HepG2 (cell line): ENCODE data around the gene TBC1D24. TPM values are rescaled to one million over a fixed set of nuclear protein-coding genes. Genes with fewer than 3 reads are reported as not detected.

Experiments used
- GFI1 ChIP-seq: sonication (generic); formaldehyde crosslinking; IDR thresholded peaks from 2 replicates; pipeline ENCODE4 v1.5.0; 2020; ENCODE audit warnings: missing genetic modification reagents, mild to moderate bottlenecking, borderline replicate concordance
- HNRNPLL ChIP-seq: fragments of 200-400 bp; formaldehyde crosslinking; IDR thresholded peaks from 2 replicates; pipeline ENCODE4 v1.6.1; 2017; ENCODE audit warnings: mild to moderate bottlenecking, low read depth, low read length; ENCODE audit not compliant: poor library complexity, severe bottlenecking
- HNRNPUL1 ChIP-seq: fragments of 200-400 bp; formaldehyde crosslinking; IDR thresholded peaks from 2 replicates; pipeline ENCODE4 v1.6.1; 2017; ENCODE audit warnings: low read depth, mild to moderate bottlenecking, low read length, moderate library complexity
- PHB2 ChIP-seq: fragments of 450-650 bp; IDR thresholded peaks from 2 replicates; pipeline ENCODE4 v1.6.1; 2018; ENCODE audit not compliant: partially characterized antibody
- RAD51 ChIP-seq: fragments of 450-650 bp; IDR thresholded peaks from 2 replicates; pipeline ENCODE4 v1.6.1; 2016; ENCODE audit warnings: borderline replicate concordance
- TAF15 ChIP-seq: fragments of 200-400 bp; formaldehyde crosslinking; IDR thresholded peaks from one replicate; pipeline ENCODE4 v1.6.1; 2018; ENCODE audit warnings: mild to moderate bottlenecking, low read depth, low read length; ENCODE audit not compliant: poor library complexity, severe bottlenecking
- ZNF329 ChIP-seq: sonication (generic); formaldehyde crosslinking; IDR thresholded peaks from 2 replicates; pipeline ENCODE4 v1.9.0; 2021; ENCODE audit warnings: low read depth, mild to moderate bottlenecking, missing genetic modification reagents
- ZNF431 ChIP-seq: sonication (generic); formaldehyde crosslinking; IDR thresholded peaks from 2 replicates; pipeline ENCODE4 v1.9.0; 2022; ENCODE audit warnings: missing genetic modification reagents, low read depth, mild to moderate bottlenecking, borderline replicate concordance
- ZNF552 ChIP-seq: sonication (generic); formaldehyde crosslinking; IDR thresholded peaks from 2 replicates; pipeline ENCODE4 v1.9.0; 2022; ENCODE audit warnings: missing genetic modification reagents, mild to moderate bottlenecking, borderline replicate concordance
- ZNF761 ChIP-seq: sonication (generic); formaldehyde crosslinking; conservative IDR thresholded peaks from 2 replicates; pipeline ENCODE4 v1.4.0; 2020; ENCODE audit warnings: mild to moderate bottlenecking, missing genetic modification reagents
- ZNF891 ChIP-seq: sonication (generic); formaldehyde crosslinking; IDR thresholded peaks from 2 replicates; pipeline ENCODE4 v1.5.0; 2020; ENCODE audit warnings: mild to moderate bottlenecking, missing genetic modification reagents
- polyA plus RNA-seq, 8 experiments: library from polyadenylated mRNA; depleted of rRNA in 3 of 8; stranded (reverse) in 7 of 8; unstranded in 1 of 8; fragments of >200 nt; fragmentation: Illumina TruSeq in 4 of 8; extraction: Trizol in 4 of 8; gene quantifications; 2 replicates each; pipeline versions ENCODE4 v1.2.1 to v1.2.3, GENCODE V29; 2011 to 2016; ENCODE audit warnings: low read depth in 4 of 8, missing spikeins in 1 of 8, mixed read lengths in 1 of 8; ENCODE audit not compliant: insufficient read depth in 1 of 8
- total RNA-seq, 5 experiments: library from RNA; depleted of rRNA; stranded (reverse); fragments of >200 nt; fragmentation: Illumina TruSeq; extraction: Trizol; gene quantifications; 2 replicates each; pipeline ENCODE4 v1.2.3, GENCODE V29; 2016; ENCODE audit warnings: low read depth in 1 of 5
- TF ChIP-seq, protein P1 (sequence below): sonication (generic); formaldehyde crosslinking; IDR thresholded peaks from 2 replicates; pipeline ENCODE4 v1.5.1; 2020; ENCODE audit warnings: mild to moderate bottlenecking, missing genetic modification reagents, moderate library complexity
- TF ChIP-seq, protein P2 (sequence below): sonication (generic); formaldehyde crosslinking; IDR thresholded peaks from 2 replicates; pipeline ENCODE4 v1.5.1; 2020; ENCODE audit warnings: missing genetic modification reagents, mild to moderate bottlenecking, borderline replicate concordance
- TF ChIP-seq, protein P3 (sequence below): IDR thresholded peaks from 2 replicates; pipeline ENCODE4 v1.6.1; 2016; ENCODE audit warnings: missing compliant biosample characterization, missing genetic modification reagents, borderline replicate concordance
- TF ChIP-seq, protein P4 (sequence below): IDR thresholded peaks from 2 replicates; pipeline ENCODE4 v1.6.1; 2016; ENCODE audit warnings: low read depth, control low read depth
- TF ChIP-seq, protein P5 (sequence below): sonication (generic); formaldehyde crosslinking; IDR thresholded peaks from 2 replicates; pipeline ENCODE4 v1.4.0; 2020; ENCODE audit warnings: mild to moderate bottlenecking, missing genetic modification reagents
- TF ChIP-seq, protein P6 (sequence below): sonication (generic); formaldehyde crosslinking; IDR thresholded peaks from 2 replicates; pipeline ENCODE4 v1.5.1; 2020; ENCODE audit warnings: mild to moderate bottlenecking, missing genetic modification reagents, borderline replicate concordance

Gene TBC1D24
- total and polyA plus RNA-seq, 2 of the 13 experiments (the other 11 are each of a cell fraction or from before 2014, with no cell fraction given), result 7.7 to 13.7 TPM

DNA sequence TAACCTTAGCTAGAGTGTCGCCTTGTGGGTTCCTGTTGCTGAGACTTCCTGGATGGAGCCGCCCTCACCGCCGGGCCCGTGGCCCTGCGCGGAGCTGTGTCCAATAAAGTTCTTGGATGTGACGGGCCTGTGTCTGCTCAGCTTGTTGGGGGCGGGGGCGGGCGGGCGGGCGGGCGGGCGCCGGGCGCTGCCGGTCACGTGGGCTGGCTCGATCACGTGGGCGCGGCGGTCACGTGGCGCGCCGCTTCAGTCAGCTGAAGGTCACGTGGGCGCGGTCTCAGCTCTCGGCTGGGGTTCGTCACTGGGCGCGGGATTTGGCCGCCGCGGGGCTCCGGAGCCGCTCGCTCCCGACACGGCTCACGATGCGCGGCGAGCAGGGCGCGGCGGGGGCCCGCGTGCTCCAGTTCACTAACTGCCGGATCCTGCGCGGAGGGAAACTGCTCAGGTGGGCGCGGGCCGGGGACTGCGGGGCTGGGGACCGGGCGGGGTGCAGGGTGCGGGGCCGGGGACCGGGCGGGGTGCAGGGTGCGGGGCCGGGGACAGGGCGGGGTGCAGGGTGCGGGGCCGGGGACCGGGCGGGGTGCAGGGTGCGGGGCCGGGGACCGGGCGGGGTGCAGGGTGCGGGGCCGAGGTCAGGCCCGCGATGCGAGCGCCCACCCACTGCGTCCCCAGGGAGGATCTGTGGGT lies 45.3 kb downstream of the TBC1D24 start, which contains the start of gene AMDHD2 (continued):
- TF ChIP-seq HNRNPLL (no peak), ZNF891 (no peak), RAD51 (peak; percentile 96), TAF15 (no peak), GFI1 (CRISPR knock-in tag) (no peak), HNRNPUL1 (no peak), ZNF329 (CRISPR knock-in tag) (no peak), ZNF552 (CRISPR knock-in tag) (no peak), ZNF431 (CRISPR knock-in tag) (no peak), ZNF761 (no peak), PHB2 (no peak)
- TF ChIP-seq, protein P1, sequence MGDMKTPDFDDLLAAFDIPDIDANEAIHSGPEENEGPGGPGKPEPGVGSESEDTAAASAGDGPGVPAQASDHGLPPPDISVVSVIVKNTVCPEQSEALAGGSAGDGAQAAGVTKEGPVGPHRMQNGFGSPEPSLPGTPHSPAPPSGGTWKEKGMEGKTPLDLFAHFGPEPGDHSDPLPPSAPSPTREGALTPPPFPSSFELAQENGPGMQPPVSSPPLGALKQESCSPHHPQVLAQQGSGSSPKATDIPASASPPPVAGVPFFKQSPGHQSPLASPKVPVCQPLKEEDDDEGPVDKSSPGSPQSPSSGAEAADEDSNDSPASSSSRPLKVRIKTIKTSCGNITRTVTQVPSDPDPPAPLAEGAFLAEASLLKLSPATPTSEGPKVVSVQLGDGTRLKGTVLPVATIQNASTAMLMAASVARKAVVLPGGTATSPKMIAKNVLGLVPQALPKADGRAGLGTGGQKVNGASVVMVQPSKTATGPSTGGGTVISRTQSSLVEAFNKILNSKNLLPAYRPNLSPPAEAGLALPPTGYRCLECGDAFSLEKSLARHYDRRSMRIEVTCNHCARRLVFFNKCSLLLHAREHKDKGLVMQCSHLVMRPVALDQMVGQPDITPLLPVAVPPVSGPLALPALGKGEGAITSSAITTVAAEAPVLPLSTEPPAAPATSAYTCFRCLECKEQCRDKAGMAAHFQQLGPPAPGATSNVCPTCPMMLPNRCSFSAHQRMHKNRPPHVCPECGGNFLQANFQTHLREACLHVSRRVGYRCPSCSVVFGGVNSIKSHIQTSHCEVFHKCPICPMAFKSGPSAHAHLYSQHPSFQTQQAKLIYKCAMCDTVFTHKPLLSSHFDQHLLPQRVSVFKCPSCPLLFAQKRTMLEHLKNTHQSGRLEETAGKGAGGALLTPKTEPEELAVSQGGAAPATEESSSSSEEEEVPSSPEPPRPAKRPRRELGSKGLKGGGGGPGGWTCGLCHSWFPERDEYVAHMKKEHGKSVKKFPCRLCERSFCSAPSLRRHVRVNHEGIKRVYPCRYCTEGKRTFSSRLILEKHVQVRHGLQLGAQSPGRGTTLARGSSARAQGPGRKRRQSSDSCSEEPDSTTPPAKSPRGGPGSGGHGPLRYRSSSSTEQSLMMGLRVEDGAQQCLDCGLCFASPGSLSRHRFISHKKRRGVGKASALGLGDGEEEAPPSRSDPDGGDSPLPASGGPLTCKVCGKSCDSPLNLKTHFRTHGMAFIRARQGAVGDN, result no peak
- TF ChIP-seq, protein P2, sequence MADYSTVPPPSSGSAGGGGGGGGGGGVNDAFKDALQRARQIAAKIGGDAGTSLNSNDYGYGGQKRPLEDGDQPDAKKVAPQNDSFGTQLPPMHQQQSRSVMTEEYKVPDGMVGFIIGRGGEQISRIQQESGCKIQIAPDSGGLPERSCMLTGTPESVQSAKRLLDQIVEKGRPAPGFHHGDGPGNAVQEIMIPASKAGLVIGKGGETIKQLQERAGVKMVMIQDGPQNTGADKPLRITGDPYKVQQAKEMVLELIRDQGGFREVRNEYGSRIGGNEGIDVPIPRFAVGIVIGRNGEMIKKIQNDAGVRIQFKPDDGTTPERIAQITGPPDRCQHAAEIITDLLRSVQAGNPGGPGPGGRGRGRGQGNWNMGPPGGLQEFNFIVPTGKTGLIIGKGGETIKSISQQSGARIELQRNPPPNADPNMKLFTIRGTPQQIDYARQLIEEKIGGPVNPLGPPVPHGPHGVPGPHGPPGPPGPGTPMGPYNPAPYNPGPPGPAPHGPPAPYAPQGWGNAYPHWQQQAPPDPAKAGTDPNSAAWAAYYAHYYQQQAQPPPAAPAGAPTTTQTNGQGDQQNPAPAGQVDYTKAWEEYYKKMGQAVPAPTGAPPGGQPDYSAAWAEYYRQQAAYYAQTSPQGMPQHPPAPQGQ, result no peak
- TF ChIP-seq, protein P3, sequence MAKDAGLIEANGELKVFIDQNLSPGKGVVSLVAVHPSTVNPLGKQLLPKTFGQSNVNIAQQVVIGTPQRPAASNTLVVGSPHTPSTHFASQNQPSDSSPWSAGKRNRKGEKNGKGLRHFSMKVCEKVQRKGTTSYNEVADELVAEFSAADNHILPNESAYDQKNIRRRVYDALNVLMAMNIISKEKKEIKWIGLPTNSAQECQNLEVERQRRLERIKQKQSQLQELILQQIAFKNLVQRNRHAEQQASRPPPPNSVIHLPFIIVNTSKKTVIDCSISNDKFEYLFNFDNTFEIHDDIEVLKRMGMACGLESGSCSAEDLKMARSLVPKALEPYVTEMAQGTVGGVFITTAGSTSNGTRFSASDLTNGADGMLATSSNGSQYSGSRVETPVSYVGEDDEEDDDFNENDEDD (CRISPR knock-in tag), result peak; percentile 77; the same call in 1 of the 2 replicates
- TF ChIP-seq, protein P4, sequence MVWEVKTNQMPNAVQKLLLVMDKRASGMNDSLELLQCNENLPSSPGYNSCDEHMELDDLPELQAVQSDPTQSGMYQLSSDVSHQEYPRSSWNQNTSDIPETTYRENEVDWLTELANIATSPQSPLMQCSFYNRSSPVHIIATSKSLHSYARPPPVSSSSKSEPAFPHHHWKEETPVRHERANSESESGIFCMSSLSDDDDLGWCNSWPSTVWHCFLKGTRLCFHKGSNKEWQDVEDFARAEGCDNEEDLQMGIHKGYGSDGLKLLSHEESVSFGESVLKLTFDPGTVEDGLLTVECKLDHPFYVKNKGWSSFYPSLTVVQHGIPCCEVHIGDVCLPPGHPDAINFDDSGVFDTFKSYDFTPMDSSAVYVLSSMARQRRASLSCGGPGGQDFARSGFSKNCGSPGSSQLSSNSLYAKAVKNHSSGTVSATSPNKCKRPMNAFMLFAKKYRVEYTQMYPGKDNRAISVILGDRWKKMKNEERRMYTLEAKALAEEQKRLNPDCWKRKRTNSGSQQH (CRISPR knock-in tag), result peak; percentile 82; the same call in 1 of the 2 replicates
- TF ChIP-seq, protein P5, sequence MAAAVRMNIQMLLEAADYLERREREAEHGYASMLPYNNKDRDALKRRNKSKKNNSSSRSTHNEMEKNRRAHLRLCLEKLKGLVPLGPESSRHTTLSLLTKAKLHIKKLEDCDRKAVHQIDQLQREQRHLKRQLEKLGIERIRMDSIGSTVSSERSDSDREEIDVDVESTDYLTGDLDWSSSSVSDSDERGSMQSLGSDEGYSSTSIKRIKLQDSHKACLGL (CRISPR knock-in tag), result no peak
- TF ChIP-seq, protein P6, sequence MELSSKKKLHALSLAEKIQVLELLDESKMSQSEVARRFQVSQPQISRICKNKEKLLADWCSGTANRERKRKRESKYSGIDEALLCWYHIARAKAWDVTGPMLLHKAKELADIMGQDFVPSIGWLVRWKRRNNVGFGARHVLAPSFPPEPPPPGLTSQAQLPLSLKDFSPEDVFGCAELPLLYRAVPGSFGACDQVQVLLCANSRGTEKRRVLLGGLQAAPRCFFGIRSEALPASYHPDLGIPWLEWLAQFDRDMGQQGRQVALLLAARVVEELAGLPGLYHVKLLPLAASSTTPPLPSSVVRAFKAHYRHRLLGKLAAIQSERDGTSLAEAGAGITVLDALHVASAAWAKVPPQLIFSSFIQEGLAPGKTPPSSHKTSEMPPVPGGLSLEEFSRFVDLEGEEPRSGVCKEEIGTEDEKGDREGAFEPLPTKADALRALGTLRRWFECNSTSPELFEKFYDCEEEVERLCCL (CRISPR knock-in tag), result no peak
